Measurements from ENCODE around the gene RASSF8. TPM values are rescaled to one million over a fixed set of nuclear protein-coding genes. Genes with fewer than 3 reads are reported as not detected.
A peak's percentile ranks its signal among the peaks of the same experiment; 100 is the strongest.
"Not testable (repeated sequence)": the region's sequence is repeated elsewhere in the genome, so short reads cannot be mapped to it uniquely, and the experiment has no call there.

RASSF8 gene
- total RNA-seq, 1 donor from 2014 or later, result 35.3 TPM

GRCh38 chr12:26047401-26048226 lies 89.1 kb downstream of the RASSF8 start:
- no peak for DNase-seq (ENCODE audit: low read depth)
- Histone ChIP-seq H3K4me3 (ENCODE audit: low read depth, low read length) (no peak overlapping the region), H3K27me3 (ENCODE audit: control insufficient read depth, insufficient read depth, low read length) (no peaks in the 10 kb centered on the region), H3K36me3 (ENCODE audit: control insufficient read depth, insufficient read depth, low read length) (no peaks in the 10 kb centered on the region)
- TF ChIP-seq CTCF (IDR thresholded peaks at IDR 0.05; ENCODE audit: insufficient read depth, low read length, poor library complexity, severe bottlenecking), result no peak

DNA sequence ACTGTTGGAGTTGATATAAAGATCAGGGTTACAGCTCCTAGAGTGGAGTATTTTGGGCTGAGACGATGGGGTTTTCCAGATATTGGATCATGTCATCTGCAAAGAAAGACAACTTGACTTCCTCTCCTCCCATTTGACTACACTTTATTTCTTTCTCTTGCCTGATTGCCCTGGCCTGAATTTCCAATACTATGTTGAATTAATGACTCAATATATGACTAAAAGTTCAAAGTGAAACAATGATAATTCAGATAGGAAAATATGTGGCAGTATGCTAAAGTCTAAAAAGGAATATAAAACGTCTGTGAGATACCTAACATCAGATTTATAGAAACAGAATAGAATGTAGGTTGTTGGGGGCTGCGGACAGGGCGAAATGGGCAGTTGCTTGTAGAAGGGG lies 94.2 kb downstream of the RASSF8 start:
- DNase-seq (ENCODE audit: low read depth), result no peak
- H3K4me3 ChIP-seq (ENCODE audit: low read depth, low read length), result no peak overlapping the region

GRCh38 chr12:26054383-26054782 lies 95.9 kb downstream of the RASSF8 start:
- no peak for TF ChIP-seq CTCF (IDR thresholded peaks at IDR 0.05; ENCODE audit: insufficient read depth, low read length, poor library complexity, severe bottlenecking)
- no peak for DNase-seq (ENCODE audit: low read depth)
- Histone ChIP-seq H3K27me3 (ENCODE audit: control insufficient read depth, insufficient read depth, low read length) (no peaks in the 10 kb centered on the region), H3K4me3 (ENCODE audit: low read depth, low read length) (no peak overlapping the region), H3K36me3 (ENCODE audit: control insufficient read depth, insufficient read depth, low read length) (no peaks in the 10 kb centered on the region)

More for the DNA sequence above, 94.2 kb downstream of the RASSF8 start:
- no peaks in the 10 kb centered on the region for H3K36me3 ChIP-seq (ENCODE audit: control insufficient read depth, insufficient read depth, low read length)
- no peaks in the 10 kb centered on the region for H3K27me3 ChIP-seq (ENCODE audit: control insufficient read depth, insufficient read depth, low read length)
- TF ChIP-seq CTCF (IDR thresholded peaks at IDR 0.05; ENCODE audit: insufficient read depth, low read length, poor library complexity, severe bottlenecking), result no peak

DNA sequence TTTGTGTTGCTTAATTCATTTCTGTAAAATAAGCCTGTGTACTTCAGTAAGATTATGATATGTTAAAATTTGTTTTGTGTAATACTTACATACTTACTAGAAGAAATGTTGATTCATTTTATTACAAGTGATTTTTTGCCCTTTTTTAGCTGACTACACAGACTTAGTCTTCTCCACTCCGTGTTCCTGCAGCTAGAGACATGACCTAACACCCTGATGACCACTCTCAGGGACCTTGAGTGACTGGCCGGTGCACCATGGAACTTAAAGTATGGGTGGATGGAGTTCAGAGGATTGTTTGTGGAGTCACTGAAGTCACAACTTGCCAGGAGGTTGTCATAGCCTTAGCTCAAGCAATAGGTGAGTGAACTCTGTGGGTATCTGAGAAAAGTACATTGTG lies 96.6 kb downstream of the RASSF8 start:
- TF ChIP-seq CTCF (IDR thresholded peaks at IDR 0.05; ENCODE audit: insufficient read depth, low read length, poor library complexity, severe bottlenecking), result no peak
- H3K36me3 ChIP-seq (ENCODE audit: control insufficient read depth, insufficient read depth, low read length), result no peaks in the 10 kb centered on the region
- no peak overlapping the region for H3K4me3 ChIP-seq (ENCODE audit: low read depth, low read length)
- H3K27me3 ChIP-seq (ENCODE audit: control insufficient read depth, insufficient read depth, low read length), result no peaks in the 10 kb centered on the region
- no peak for DNase-seq (ENCODE audit: low read depth)

GRCh38 chr12:26056335-26056734 lies 97.9 kb downstream of the RASSF8 start:
- no peaks in the 10 kb centered on the region for H3K27me3 ChIP-seq (ENCODE audit: control insufficient read depth, insufficient read depth, low read length)
- peak; percentile 28 for DNase-seq (ENCODE audit: low read depth)
- H3K36me3 ChIP-seq (ENCODE audit: control insufficient read depth, insufficient read depth, low read length), result no peaks in the 10 kb centered on the region
- TF ChIP-seq CTCF (IDR thresholded peaks at IDR 0.05; ENCODE audit: insufficient read depth, low read length, poor library complexity, severe bottlenecking), result no peak
- H3K4me3 ChIP-seq (ENCODE audit: low read depth, low read length), result no peak overlapping the region

DNA sequence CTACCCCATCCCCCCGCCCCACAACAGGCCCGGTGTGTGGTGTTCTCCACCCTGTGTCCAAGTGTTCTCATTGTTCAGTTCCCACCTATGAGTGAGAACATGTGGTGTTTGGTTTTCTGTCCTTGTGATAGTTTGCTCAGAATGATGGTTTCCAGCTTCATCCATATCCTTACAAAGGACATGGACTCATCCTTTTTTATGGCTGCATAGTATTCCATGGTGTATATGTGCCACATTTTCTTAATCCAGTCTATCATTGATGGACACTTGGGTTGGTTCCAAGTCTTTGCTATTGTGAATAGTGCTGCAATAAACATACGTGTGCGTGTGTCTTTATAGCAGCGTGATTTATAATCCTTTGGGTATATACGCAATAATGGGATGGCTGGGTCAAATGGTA lies 98.8 kb downstream of the RASSF8 start:
- H3K36me3 ChIP-seq (ENCODE audit: control insufficient read depth, insufficient read depth, low read length); H3K4me3 ChIP-seq (ENCODE audit: low read depth, low read length); H3K27me3 ChIP-seq (ENCODE audit: control insufficient read depth, insufficient read depth, low read length); DNase-seq (ENCODE audit: low read depth): not testable (repeated sequence)
